Effector CD4-positive, alpha-beta T cell (primary cell): ENCODE measurements around the gene MGP.

ENCODE experiments used
- DNase-seq: peaks from one replicate; pipeline ENCODE4 v3.0.0-alpha.2; 2020

MGP gene

DNA sequence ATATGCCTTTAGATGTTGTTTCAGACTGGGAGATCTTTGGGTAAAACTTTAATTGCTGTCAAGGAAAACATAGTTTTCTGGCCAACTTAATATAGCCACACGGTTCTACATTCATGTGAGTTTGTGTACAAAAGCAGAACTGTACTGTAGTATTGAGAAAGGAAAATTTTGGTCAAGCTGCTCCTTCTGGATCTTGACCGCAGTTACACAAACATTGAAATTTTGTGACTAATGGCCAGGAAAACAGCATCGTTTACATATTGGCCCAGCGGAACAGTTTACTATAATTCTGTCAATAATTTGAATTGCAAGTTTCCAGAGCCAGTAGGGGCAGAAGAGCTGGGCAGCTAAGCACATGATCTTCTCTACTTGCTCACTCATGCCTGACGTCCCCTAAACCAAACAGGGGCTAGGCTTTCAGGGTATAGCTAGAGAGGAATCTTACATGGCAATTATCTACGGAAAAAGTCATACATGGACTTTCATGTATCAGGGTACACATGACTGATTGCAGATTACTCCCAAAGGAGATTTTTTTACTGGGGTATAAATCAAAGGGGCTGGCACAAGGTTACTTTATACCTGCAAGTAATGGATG lies 31.0 kb downstream of the MGP start:
- no peak for DNase-seq

DNA sequence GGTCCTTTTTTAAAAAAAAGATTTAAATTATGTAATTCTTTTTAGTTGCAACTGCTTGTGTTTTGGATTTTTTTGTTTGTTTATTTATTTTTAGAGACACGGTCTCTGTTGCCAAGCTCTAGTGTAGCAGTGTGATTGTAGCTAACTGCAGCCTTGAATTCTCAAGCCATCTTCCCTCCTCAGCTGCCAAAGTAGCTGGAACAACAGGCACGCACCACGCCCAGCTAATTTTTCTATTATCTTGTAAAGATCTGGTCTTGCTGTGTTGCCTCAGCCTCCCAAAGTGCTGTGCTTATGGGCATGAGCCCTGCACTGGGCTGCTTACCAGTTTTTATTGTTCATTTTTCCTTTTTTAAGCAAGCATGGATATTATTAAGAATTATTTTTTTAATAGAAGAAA lies 31.7 kb downstream of the MGP start:
- DNase-seq: no peak

DNA sequence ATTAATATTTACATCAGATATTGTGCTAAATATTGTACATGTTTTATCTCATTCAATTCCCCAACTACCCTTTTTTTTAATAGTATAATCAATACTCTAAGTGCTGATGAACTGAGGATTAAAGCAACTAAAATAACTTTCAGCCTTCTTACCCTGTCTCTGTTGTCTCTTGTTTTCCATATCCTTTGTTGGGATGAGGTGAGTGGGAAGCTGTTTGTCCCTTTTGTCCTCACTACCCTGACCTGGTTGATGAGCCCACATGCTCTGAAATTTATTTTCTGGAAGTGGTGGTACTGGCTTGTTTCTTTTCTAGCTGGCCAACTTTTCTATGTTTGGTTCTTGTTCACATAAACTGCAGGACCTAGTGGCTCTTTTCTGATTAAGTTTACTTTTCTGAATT lies 32.8 kb downstream of the MGP start:
- no peak for DNase-seq

DNA sequence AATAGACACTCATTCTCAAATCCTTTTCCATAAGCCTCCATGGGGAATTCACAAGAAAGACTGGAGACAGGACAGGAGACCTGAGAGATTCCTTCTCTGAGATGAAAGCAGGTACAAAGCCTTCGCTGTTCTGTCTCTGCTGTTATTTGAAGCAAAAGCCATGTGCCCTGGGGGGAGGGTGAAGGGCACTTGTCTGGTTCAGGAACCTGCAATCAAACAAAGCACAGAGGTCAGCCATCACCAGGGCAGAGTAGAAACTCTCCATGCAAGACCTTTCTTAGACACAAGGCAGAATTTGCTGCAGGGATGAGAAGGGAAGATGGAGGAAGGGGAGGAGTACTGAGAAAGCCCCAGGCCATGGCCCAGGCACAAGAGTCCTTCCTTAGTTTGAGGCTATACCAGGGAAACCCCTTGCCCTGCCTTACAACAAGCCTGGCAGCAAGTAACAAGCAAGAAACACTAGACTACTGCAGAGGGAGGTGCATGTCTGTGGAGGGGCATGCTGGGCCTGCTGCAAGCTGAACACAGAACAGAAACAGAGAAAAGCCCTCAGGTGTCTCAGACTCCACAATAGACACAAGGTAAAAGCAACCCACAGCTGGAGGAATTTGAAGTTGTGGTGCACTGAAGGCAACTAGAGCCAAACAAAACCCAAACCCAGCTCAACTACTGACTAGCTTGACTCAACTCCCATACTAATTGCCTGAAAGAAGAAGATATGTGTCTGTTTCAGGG lies 34.6 kb downstream of the MGP start:
- no peak for DNase-seq

DNA sequence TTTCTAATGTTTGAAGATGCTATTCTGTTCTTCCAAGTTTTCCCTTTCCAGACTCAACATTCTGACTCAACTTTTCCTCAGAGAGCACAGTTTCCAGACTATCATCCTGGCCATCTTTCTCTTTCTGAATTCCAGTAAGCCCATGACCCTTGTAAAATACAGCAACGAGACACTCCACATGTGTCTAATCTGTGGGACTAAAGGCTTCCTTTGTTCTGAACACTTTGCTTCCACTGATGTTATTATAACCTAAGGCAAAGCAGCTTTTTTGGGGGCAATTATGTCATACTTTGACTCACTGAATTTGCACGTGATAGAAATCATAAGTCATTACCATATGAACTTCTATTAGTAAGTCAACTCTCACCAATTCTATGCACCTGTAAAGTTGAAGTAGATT lies 36.0 kb downstream of the MGP start:
- DNase-seq: no peak

DNA sequence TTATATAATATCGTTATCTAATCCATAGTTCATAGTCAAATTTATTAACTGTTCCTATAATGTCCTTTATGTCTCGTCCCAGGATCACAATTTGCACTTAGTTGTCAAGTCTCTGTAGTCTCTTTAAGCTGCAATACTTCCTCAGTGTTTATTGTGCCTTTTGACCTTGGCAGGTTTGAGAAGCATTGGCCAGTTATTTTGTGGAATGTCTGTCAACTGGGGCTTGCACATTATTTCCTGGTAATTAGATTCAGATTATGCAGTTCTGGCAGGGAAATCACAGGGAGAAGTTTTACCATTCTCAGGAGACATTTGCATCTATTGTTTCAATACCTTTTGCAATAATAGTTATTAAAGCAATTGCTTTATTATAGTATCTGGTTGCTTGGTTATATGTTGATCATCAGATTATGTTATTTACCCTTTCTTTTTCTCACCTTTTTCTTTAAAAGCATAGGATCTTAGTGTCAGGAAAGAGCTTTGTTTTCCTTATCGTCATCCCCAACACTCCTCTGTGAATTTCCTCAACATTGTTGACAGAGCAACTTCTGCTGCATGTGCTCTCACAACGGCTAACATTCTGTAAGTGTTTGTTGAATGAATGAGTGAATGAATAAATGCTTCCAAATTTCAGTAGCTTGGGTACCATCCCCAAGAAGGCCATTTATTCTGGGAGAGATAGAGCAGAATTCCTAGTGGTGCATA lies 38.6 kb downstream of the MGP start:
- DNase-seq: no peak

DNA sequence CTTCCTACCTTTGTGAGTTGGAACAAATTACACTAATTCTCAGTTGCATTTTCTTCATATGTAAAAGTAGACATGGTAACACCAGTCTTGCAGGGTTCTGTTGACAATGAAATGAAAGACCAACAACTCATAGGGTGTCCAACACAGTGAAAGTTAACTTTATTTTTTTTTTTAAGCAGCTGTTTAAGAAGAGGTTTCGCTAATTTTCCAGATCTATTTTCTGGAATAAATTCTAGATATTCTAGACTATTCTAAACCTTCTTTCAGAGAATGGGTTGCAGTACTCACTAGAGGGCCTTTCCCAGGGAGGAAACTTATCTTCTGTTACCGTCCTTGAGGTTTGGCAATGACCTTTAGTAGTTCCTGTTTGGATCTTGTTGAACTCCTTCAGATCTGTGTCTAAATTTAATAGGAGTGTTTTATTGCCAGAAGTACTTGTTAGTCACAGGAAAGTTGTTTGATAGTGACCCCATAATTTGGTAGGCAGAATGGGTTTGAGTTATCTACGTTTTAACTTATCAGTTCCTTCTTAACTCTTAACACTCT lies 39.5 kb downstream of the MGP start:
- no peak for DNase-seq

DNA sequence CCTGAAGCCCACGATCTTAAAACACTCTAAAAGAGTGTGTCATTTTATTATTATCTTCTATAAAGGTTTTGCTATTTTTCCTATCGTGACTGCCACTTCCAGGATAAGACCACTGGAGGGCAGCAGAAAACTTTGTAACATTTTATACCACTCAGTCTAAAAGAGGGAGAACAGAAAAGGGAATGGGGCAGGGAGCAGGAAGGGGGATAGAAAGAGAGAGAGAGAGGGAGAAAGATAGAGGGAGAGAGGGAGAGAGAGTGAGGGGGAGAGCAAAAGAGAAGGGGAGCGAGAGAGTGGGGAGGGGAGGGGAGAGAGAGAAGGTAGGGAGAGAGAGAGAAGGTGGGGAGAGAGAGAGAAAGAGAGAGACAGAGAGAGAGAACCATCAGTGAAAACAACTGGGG lies 40.3 kb downstream of the MGP start:
- peak; percentile 20 for DNase-seq

DNA sequence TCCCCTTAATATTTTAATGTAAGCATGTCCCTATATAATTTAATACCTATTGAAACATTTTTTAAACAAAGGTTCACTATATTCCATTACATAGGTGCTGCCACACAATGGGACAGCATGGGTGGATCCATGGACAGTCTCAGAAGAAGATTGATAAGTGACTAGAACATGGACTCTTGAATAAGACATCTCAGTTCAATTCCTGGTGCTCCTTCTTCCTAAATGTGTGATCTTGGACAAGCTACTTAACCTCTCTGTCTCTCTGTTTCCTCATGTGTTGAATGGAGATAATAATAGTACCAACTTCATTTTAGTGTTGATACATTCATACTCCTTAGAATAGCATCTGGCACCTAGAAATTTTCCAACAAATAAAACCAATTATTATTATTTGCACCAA lies 41.3 kb downstream of the MGP start:
- DNase-seq: no peak

DNA sequence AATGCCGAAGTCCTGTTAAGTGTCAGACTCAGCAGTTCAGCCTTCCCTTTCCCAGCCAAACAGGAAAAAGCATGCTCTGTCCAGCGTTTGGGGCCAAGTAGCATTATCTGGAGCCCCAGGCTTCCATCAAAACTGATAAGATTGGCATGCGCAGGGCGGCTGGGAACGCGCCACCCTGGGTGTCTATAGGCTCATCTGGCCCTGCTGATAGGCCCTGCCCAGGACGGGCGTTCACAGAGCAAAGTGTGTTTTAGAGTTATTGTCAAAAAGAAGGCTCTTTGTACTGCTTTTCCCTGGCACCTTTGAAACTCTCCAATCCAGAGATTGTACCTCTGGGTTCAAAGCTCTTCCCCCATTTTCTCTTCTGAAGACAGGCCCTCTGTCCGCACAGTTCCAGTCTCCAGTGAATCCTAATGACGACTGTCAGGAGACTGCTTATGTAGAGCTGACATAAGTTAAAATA lies 42.2 kb downstream of the MGP start, which contains the start of gene ART4:
Gene ART4, minus strand, starts transcription at position 102 of the 463 bp plus-strand sequence. CDS start 413 bp downstream, outside the sequence.
- DNase-seq: no peak

DNA sequence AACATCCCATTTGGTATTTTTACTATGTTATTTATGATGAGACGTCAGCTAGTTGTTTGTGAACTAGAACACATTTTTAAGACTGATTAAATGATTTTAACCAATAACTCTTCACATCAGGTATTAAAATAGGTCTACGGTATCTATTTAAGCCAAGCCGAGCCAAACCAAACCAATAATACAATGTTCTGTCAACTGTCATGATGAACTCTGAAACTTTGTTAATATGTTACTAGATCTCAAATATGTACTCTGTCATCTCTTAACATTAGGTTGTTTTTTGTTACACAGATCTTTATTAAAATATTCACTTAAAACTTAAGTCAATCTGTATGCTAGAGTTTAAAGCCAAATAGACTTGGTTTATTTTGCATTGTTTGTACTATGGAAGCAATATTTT lies 43.3 kb downstream of the MGP start:
- DNase-seq: no peak

DNA sequence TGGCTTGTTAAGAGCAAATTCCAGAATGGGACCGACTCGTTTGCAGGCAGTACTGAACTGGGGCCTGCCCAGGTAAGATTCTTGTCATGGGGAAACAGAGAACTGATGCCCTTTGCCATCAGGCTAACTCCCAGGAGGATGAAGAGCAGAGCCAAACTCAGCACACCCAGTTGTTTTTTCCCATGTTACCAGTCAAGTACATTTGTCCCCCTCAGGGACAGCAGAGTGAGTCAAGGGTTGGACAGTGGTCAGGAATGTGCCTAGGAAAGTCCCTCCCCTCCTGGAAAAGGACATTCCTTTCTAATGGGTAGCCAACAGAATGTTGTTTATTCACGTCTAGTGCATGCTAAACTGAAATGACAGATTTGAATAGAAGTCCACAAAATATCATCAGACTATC lies 43.9 kb downstream of the MGP start:
- no peak for DNase-seq

DNA sequence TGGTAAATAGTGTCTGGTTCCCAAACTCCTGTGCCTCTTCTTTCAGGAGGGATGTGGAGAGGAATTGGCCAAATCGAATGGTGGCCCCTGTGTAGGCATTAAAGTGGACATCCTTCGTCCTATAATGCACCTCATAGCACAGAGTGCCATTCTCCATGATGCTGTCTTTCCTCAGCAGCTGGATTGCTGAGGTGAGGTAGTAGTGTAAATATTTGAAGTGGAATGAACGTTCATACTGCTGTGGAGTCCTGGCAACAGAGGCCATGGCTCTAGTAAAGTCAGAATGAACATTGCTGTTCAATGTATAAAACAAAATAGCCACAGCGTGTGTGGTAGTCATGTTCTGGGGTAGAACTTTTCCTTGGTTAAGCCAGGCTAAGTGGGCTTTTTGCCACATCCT lies 45.0 kb downstream of the MGP start:
- DNase-seq: no peak

DNA sequence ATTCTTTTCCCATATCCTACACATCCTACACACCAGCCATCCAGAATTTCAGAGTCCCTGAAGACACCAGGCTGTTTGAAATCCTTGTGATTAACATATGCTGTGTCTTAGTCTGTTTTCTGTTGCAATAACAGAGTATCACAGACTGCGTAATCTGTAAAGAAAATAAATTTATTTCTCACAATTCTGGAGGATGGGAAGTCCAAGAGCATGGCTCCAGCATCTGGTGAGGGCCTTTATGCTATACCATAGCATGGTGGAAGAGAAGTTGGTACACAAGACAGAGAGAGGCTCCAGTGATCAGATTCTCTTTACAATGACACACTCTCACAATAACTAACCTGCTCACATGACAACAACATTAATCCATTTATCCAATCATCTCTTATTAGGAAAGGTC lies 46.4 kb downstream of the MGP start:
- no peak for DNase-seq

DNA sequence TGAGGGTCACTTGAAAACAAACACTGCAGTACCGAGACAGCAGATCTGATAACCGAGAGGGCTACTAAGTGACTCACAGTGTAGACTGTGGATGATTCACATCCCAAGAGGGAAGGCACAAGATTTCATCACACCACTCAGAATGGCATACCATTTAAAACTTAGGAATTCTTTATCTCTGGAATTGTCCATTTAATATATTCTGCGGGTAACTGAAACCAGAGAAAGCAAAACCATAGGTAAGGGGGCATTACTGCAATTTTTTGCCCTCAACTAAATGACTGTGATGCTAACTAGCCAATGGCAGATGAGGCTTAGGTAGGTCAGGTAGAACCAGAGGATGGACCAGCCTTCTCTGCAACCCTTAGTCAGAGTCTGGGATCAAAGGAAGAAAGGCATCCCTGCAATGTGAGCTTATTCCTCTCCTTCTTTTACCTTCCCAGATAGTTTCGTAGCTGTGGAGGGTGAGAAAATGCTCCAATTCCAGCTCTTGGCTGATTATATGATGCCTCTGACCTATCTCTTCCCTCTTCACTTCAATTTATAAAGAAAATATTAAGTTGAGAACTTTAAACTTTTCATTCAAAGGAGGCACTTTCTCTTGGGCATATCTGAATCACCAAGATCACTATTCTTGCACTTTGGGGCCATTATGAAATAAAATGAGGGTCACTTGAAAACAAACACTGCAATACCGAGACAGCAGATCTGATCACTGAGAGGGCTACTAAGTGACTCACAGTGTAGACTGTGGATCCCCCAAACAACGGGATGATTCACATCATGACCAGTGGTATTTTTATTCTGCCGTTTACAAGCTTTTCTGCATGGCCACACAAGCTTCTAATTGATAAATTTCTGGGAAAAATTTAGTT lies 49.1 kb downstream of the MGP start:
- DNase-seq: no peak

DNA sequence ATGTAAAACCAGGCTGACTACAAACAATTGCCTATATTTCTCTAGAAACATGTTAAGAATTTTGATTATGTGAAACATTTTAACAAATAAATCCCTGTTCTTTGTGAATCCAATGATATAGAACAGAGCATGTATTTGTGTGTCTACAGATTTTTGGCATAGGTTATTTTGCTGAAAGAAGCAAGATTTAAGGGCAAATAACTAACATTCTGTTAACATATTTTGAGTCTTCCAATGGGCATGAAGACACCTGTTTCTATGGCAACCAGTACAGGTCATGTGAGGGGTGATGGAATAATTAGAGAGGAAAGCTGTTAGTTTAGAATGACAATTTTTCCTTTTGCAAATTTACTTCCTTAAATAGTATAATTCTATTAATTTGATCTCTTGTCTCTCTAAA lies 51.1 kb downstream of the MGP start:
- no peak for DNase-seq

DNA sequence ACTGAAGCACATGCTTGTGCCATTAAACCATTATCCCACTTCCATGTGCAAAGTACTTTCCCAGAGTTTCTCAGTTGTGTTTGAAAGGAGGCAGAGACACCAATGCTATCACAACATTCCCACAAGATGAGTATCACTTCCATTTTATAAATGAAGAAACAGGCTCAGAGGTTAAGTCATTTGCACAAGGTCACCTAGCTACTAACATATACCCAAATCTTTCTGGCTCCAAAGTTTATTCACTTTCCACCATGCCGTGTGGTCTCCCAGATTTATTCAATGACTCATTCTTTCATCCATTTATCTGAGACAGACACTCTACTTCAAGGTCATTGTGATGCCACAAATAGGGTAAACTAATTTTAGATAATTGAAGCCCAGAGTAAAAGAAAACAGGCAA lies 51.7 kb downstream of the MGP start:
- DNase-seq: no peak

DNA sequence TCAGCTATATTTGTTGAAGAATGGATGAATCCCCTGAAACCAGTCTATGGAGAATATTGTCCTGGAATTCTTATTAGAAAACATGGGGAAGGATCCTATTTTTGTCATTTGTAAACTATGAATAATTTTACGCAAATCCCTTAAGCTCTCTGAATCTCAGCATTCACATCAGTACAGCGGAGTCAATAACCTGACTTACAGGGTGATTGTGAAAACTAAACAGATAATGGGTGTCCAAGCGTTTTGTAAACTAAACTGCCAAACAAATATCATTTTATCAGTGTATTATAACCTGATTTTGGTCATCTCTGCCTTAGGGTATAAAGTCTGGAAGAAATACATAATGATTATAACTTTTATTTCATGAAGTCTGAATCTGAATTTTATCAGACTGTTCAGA lies 52.3 kb downstream of the MGP start:
- DNase-seq: no peak
